DND-41 (cell line): ENCODE results near the gene COL15A1.

Experiments
- ATAC-seq: fragments of 200-7000 bp; cut with Tn5 transposase; 3 replicates; pipeline ENCODE4 v1.9.1; 2021; ENCODE audit warnings: low read depth; ENCODE audit not compliant: insufficient read depth
- DNase-seq: peaks from one replicate; pipeline ENCODE4 v3.0.0-alpha.2; 2020
- H2AFZ ChIP-seq: 2 replicates; pipeline ENCODE4 v1.6.0; 2012; ENCODE audit warnings: low read depth, low read length
- H3K27ac ChIP-seq: 2 replicates; pipeline ENCODE4 v1.5.1; 2012; ENCODE audit warnings: low read length, inconsistent platforms
- H3K27me3 ChIP-seq: fragments of 200-600 bp; sonication (generic); 2 replicates; pipeline ENCODE4 v1.6.0; 2012; ENCODE audit warnings: low read length, mild to moderate bottlenecking, inconsistent platforms; ENCODE audit not compliant: insufficient read depth, poor library complexity
- H3K36me3 ChIP-seq: 2 replicates; pipeline ENCODE4 v1.5.1; 2012; ENCODE audit warnings: low read length, inconsistent platforms; ENCODE audit not compliant: insufficient read depth
- H3K4me1 ChIP-seq: 2 replicates; pipeline ENCODE4 v1.5.1; 2012; ENCODE audit warnings: mild to moderate bottlenecking, low read length; ENCODE audit not compliant: insufficient read depth
- H3K4me2 ChIP-seq: 2 replicates; pipeline ENCODE4 v1.6.0; 2012; ENCODE audit warnings: mild to moderate bottlenecking, moderate library complexity, low read length, inconsistent platforms; ENCODE audit not compliant: insufficient read depth
- H3K4me3 ChIP-seq, 2 experiments: fragments of 200-600 bp in 1 of 2; shearing (Covaris generic) in 1 of 2; 2 replicates each; pipeline ENCODE4 v1.5.1; 2012 to 2016; ENCODE audit warnings: inconsistent platforms in 2 of 2, low read length in 2 of 2, mild to moderate bottlenecking in 2 of 2, low read depth in 1 of 2, moderate library complexity in 1 of 2
- H3K79me2 ChIP-seq: 2 replicates; pipeline ENCODE4 v1.6.0; 2012; ENCODE audit warnings: low read length, inconsistent platforms; ENCODE audit not compliant: insufficient read depth
- H3K9ac ChIP-seq: 2 replicates; pipeline ENCODE4 v1.6.0; 2012; ENCODE audit warnings: low read depth, mild to moderate bottlenecking, inconsistent platforms, low read length, moderate library complexity
- H3K9me3 ChIP-seq: 2 replicates; pipeline ENCODE4 v1.5.1; 2012; ENCODE audit warnings: low read length, moderate library complexity, mild to moderate bottlenecking, inconsistent platforms; ENCODE audit not compliant: insufficient read depth, severe bottlenecking
- H4K20me1 ChIP-seq: 2 replicates; pipeline ENCODE4 v1.6.0; 2012; ENCODE audit warnings: low read length; ENCODE audit not compliant: insufficient read depth
- EZH2 ChIP-seq: IDR thresholded peaks from 3 replicates; pipeline ENCODE4 v1.6.1; 2012; ENCODE audit warnings: borderline replicate concordance, low read depth, mild to moderate bottlenecking, moderate library complexity, low read length, inconsistent platforms; ENCODE audit not compliant: severe bottlenecking
- TF ChIP-seq, protein P1 (sequence below): IDR thresholded peaks from 2 replicates; pipeline ENCODE4 v1.5.1; 2012; ENCODE audit warnings: borderline replicate concordance, low read length, moderate library complexity, mild to moderate bottlenecking; ENCODE audit not compliant: poor library complexity, severe bottlenecking; ENCODE audit errors: extremely low read depth

The COL15A1 gene

DNA sequence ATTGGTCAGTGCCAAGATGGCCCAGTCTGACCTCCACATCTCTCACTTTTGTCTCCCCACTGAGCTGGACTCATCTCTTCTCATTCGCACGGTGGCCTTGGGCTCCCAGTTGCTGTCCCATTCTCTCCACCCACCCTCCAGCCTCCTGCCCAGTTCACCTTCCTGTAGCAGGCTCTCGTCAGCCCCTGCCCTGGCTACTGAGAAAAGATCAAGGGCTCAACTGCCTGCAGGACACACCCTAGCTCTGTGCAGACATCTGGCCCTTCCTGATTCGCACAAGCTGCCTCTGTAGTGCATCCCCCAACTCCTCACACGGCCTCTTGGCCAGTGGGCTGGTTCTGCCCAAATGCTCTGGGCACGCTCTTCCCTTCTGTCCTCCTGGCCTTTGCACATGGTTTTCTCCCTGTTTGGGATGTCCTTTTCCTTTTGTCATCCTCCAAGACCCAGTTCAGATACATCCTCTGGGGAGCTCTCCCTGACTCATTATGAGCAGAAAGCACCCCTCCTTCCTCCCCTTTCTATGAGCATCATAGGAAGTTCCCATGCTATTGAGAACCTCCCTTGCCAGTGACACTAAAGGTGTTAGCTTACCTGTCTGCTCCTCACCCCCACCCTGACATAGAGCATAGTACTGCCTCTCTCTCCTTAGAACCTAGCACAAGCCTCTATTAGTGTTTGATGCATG lies 82.7 kb downstream of the COL15A1 start:
- Histone ChIP-seq H3K79me2 (no peaks in the 10 kb centered on the region), H3K27ac (no peak overlapping the region), H3K4me1 (no peaks in the 10 kb centered on the region), H4K20me1 (no peaks in the 10 kb centered on the region), H3K9me3 (no peaks in the 10 kb centered on the region), H3K36me3 (no peaks in the 10 kb centered on the region), H3K4me2 (no peak overlapping the region), H2AFZ (no peak overlapping the region), H3K27me3 (no peaks in the 10 kb centered on the region), H3K4me3 (no peak overlapping the region), H3K9ac (no peak overlapping the region)
- ATAC-seq = no peak
- TF ChIP-seq, protein P1, sequence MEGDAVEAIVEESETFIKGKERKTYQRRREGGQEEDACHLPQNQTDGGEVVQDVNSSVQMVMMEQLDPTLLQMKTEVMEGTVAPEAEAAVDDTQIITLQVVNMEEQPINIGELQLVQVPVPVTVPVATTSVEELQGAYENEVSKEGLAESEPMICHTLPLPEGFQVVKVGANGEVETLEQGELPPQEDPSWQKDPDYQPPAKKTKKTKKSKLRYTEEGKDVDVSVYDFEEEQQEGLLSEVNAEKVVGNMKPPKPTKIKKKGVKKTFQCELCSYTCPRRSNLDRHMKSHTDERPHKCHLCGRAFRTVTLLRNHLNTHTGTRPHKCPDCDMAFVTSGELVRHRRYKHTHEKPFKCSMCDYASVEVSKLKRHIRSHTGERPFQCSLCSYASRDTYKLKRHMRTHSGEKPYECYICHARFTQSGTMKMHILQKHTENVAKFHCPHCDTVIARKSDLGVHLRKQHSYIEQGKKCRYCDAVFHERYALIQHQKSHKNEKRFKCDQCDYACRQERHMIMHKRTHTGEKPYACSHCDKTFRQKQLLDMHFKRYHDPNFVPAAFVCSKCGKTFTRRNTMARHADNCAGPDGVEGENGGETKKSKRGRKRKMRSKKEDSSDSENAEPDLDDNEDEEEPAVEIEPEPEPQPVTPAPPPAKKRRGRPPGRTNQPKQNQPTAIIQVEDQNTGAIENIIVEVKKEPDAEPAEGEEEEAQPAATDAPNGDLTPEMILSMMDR = no peak
- TF ChIP-seq EZH2 = no peak
- no peak for DNase-seq

DNA sequence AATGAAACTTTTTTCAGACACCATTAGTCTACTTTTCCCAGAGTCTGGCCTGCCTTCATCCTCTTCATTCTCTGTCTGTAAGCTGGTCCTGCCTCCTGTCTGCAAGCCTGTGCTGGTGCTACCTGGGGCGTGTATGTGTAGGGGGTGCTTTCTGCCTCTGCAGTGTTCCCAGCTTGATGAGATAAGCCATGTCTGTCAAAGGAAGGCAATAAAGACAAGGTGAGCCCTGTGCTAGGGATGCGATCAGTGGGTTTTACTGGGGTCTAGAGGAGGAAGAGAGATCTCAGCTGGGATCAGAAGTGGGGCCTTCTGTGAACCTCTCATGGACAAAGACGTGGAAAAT lies 83.2 kb downstream of the COL15A1 start:
- Histone ChIP-seq H3K27me3 (no peaks in the 10 kb centered on the region), H4K20me1 (no peaks in the 10 kb centered on the region), H3K4me1 (no peaks in the 10 kb centered on the region), H3K79me2 (no peaks in the 10 kb centered on the region), H3K27ac (no peak overlapping the region), H2AFZ (no peak overlapping the region), H3K4me2 (no peak overlapping the region), H3K4me3 (no peak overlapping the region), H3K9ac (no peak overlapping the region), H3K36me3 (no peaks in the 10 kb centered on the region), H3K9me3 (no peaks in the 10 kb centered on the region)
- DNase-seq (no peak), ATAC-seq (no peak)
- no peak for TF ChIP-seq EZH2
- TF ChIP-seq, protein P1 = no peak

DNA sequence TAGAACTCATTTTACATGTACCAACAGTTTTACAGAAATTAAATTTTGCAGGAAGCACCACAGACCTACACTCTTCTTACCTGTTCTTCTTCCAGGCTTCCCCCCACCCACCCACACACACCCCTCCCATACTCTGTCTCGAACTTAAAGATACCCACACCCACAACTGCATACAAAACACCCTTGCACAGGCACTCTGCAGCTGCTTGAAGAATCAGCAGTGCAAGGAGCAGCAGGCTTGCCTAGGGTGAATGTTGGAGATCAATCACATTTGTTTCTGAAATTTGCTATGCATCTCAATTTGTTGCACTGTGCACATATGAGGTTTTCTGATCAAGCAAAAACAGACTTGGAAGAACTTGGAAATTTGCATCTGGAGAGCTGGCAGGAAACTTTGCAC lies 83.7 kb downstream of the COL15A1 start:
- Histone ChIP-seq H3K9ac (no peak overlapping the region), H3K27ac (no peak overlapping the region), H3K4me3 (no peak overlapping the region), H3K27me3 (no peaks in the 10 kb centered on the region), H4K20me1 (no peaks in the 10 kb centered on the region), H3K4me2 (no peak overlapping the region), H3K36me3 (no peaks in the 10 kb centered on the region), H3K4me1 (no peaks in the 10 kb centered on the region), H3K9me3 (no peaks in the 10 kb centered on the region), H3K79me2 (no peaks in the 10 kb centered on the region), H2AFZ (no peak overlapping the region)
- no peak for TF ChIP-seq EZH2
- TF ChIP-seq, protein P1 = no peak
- DNase-seq = no peak
- ATAC-seq = no peak
